OCI-LY3 (cell line): Measurements from ENCODE around the gene MCRS1.

Experiments
- H2AFZ ChIP-seq: fragments of 200-600, 300-600 bp; shearing (Covaris generic); 2 replicates; pipeline ENCODE4 v1.6.0; 2014; ENCODE audit warnings: antibody characterized with exemption, low read depth, low read length
- H3K27ac ChIP-seq: fragments of 200-600, 300-600 bp; sonication (generic); 2 replicates; pipeline ENCODE4 v1.5.1; 2014; ENCODE audit warnings: mild to moderate bottlenecking, low read length, moderate library complexity, mixed read lengths
- H3K27me3 ChIP-seq: fragments of 200-600, 300-600 bp; sonication (generic); 2 replicates; pipeline ENCODE4 v1.6.1; 2014; ENCODE audit warnings: low read depth, low read length, mixed read lengths
- H3K36me3 ChIP-seq: fragments of 200-600, 300-600 bp; sonication (generic); replicated peaks from 2 replicates; pipeline ENCODE3; 2014; ENCODE audit warnings: low read depth, low read length, mixed read lengths
- H3K4me1 ChIP-seq: fragments of 300-600, 200-600 bp; sonication (generic); 2 replicates; pipeline ENCODE4 v1.6.1; 2014; ENCODE audit warnings: low read length, mixed read lengths
- H3K4me2 ChIP-seq: fragments of 200-600, 300-600 bp; sonication (generic); 2 replicates; pipeline ENCODE4 v1.6.1; 2014; ENCODE audit warnings: low read length, mixed read lengths
- H3K4me3 ChIP-seq: fragments of 300-600, 200-600 bp; sonication (generic); 2 replicates; pipeline ENCODE4 v1.5.1; 2014; ENCODE audit warnings: antibody characterized with exemption, mild to moderate bottlenecking, low read length, moderate library complexity
- H3K79me2 ChIP-seq: fragments of 300-600, 200-600 bp; shearing (Covaris generic); 2 replicates; pipeline ENCODE4 v1.6.1; 2014; ENCODE audit warnings: mild to moderate bottlenecking, low read length, mixed read lengths
- H3K9ac ChIP-seq: fragments of 300-600, 200-600 bp; shearing (Covaris generic); 2 replicates; pipeline ENCODE4 v1.6.0; 2014; ENCODE audit warnings: mild to moderate bottlenecking, low read length, moderate library complexity
- H3K9me3 ChIP-seq: fragments of 200-600, 300-600 bp; shearing (Covaris generic); 2 replicates; pipeline ENCODE4 v1.6.1; 2014; ENCODE audit warnings: low read length, mixed read lengths; ENCODE audit not compliant: insufficient read depth
- H4K20me1 ChIP-seq: fragments of 200-600, 300-600 bp; sonication (generic); 2 replicates; pipeline ENCODE4 v1.6.1; 2016; ENCODE audit warnings: low read length, mixed read lengths; ENCODE audit not compliant: insufficient read depth
- CTCF ChIP-seq: fragments of 200-600, 300-600 bp; sonication (generic); IDR thresholded peaks from 2 replicates; pipeline ENCODE4 v1.5.1; 2014; ENCODE audit warnings: antibody characterized with exemption, low read length, low read depth
- EZH2phosphoT487 ChIP-seq: fragments of 200-600 bp; shearing (Covaris generic); IDR thresholded peaks from 2 replicates; pipeline ENCODE4 v1.6.1; 2018; ENCODE audit warnings: antibody characterized with exemption, mixed run types, low read depth

MCRS1 gene

DNA sequence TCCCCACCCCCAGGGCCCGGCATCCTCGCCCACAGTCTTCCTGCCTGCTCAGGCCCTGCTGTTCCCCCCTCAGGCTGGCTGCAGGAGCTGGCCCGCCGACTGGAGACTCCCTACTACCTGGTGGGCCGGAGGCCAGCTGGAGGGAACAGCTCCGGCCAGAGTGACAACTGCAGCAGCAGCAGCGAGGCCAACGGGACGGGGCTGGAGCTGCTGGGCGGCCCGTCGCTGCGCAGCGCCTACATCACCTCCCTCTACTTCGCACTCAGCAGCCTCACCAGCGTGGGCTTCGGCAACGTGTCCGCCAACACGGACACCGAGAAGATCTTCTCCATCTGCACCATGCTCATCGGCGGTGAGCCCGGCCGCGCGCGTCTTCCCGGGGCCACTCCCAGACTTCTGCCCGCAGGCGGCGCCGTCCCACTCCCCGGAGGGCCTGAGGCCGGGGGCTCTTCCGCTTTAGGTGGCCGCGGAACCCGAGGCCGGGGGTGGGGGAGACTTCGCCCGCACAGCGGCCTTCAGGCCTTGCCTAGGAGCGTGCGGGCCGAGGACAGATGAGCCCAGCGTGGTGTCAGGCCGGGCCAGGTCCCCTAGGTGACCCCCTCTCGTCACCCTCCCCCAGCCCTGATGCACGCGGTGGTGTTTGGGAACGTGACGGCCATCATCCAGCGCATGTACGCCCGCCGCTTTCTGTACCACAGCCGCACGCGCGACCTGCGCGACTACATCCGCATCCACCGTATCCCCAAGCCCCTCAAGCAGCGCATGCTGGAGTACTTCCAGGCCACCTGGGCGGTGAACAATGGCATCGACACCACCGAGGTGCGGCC is 18.9 kb downstream of the MCRS1 start:
- Histone ChIP-seq H3K27me3 (0 out of 2 replicates have a peak, but pooled peaks cover 4% of the 10 kb centered on the region), H3K4me1 (no peaks in the 10 kb centered on the region), H3K4me3 (peak overlapping the region; percentile 79), H3K27ac (no peak overlapping the region), H2AFZ (peak overlapping the region; percentile 74; the same call in 1 of the 2 replicates), H3K79me2 (no peaks in the 10 kb centered on the region), H3K9ac (peak overlapping the region; percentile 60; the same call in 1 of the 2 replicates), H3K9me3 (no peaks in the 10 kb centered on the region), H3K36me3 (no peaks in the 10 kb centered on the region), H4K20me1 (no peaks in the 10 kb centered on the region), H3K4me2 (peak overlapping the region; percentile 56)
- TF ChIP-seq EZH2phosphoT487 (no peak), CTCF (peak; percentile 21; the same call in 1 of the 2 replicates)

- no peak overlapping the region for H2AFZ ChIP-seq
- peak overlapping the region; percentile 79 for H3K4me3 ChIP-seq
- no peaks in the 10 kb centered on the region for H3K36me3 ChIP-seq
- H3K27me3 ChIP-seq: 0 out of 2 replicates have a peak, but pooled peaks cover 4% of the 10 kb centered on the region
- peak overlapping the region; percentile 56 for H3K4me2 ChIP-seq
- H3K27ac ChIP-seq: no peak overlapping the region
- H4K20me1 ChIP-seq: no peaks in the 10 kb centered on the region
- no peaks in the 10 kb centered on the region for H3K79me2 ChIP-seq
- H3K4me1 ChIP-seq: no peaks in the 10 kb centered on the region
- TF ChIP-seq CTCF (no peak), EZH2phosphoT487 (no peak)
- no peaks in the 10 kb centered on the region for H3K9me3 ChIP-seq
- H3K9ac ChIP-seq: peak overlapping the region; percentile 60; the same call in 1 of the 2 replicates
These were observed 19.5 kb downstream of the MCRS1 start for GRCh38 chr12:49548481-49548821.

DNA sequence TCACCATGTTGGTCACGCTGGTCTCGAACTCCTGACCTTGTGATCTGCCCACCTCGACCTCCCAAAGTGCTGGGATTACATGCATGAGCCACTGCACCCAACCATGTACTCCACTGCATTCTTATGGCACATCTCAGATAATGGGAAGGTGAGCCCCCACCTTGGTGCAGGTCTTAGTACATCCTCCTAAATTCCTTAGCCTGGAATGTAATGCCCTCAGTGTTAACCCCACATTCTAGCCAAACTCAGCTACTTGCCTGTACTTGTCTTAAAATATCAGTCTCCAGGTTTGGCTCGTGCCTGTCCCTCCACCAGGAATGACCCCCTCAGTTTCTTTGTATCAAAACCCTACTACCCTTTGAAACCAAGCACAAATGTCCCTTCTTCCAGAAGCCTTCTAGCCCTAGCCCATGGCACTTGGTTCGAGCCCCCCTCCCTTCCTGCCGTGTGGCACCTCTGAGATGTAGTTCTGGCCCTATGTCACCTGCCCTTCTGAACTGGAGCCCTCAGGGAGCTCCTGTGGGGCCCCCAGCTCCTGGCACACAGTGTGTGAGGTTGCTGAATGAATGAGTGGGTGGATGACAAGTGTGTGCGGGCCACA is 20.8 kb downstream of the MCRS1 start:
- 0 out of 2 replicates have a peak, but pooled peaks cover 4% of the 10 kb centered on the region for H3K27me3 ChIP-seq

More for the DNA sequence above, 20.8 kb downstream of the MCRS1 start:
- no peak overlapping the region for H2AFZ ChIP-seq
- no peaks in the 10 kb centered on the region for H3K4me1 ChIP-seq
- no peaks in the 10 kb centered on the region for H3K9me3 ChIP-seq
- no peaks in the 10 kb centered on the region for H3K36me3 ChIP-seq
- no peaks in the 10 kb centered on the region for H3K79me2 ChIP-seq
- H3K4me2 ChIP-seq: no peak overlapping the region
- TF ChIP-seq EZH2phosphoT487 (no peak), CTCF (no peak)
- H3K9ac ChIP-seq: no peak overlapping the region
- H4K20me1 ChIP-seq: no peaks in the 10 kb centered on the region
- H3K4me3 ChIP-seq: no peak overlapping the region
- no peak overlapping the region for H3K27ac ChIP-seq
